Nephron progenitor cell (in vitro differentiated cells): ENCODE data around the gene NLRC3.

ENCODE experiments used
- DNase-seq: peaks from one replicate; pipeline ENCODE4 v3.0.0; 2021
- H3K27ac Mint-ChIP-seq: 2 replicates; pipeline ENCODE4 v1.8.0; 2021; ENCODE audit warnings: mild to moderate bottlenecking, moderate library complexity, mixed read lengths
- H3K27me3 Mint-ChIP-seq: 2 replicates; pipeline ENCODE4 v1.8.0; 2021; ENCODE audit warnings: mild to moderate bottlenecking, low read depth, mixed read lengths; ENCODE audit not compliant: poor library complexity
- H3K36me3 Mint-ChIP-seq: 2 replicates; pipeline ENCODE4 v1.8.0; 2021; ENCODE audit warnings: low read depth, mixed read lengths
- H3K4me1 Mint-ChIP-seq: 2 replicates; pipeline ENCODE4 v1.8.0; 2021; ENCODE audit warnings: mixed read lengths
- H3K4me3 Mint-ChIP-seq: 2 replicates; pipeline ENCODE4 v1.8.0; 2021; ENCODE audit warnings: mild to moderate bottlenecking, moderate library complexity, mixed read lengths
- H3K9me3 Mint-ChIP-seq: 2 replicates; pipeline ENCODE4 v1.8.0; 2021; ENCODE audit warnings: mild to moderate bottlenecking, moderate library complexity, mixed read lengths
- TF ChIP-seq, protein P1 (sequence below): fragments of 200-600 bp; sonication (generic); IDR thresholded peaks from 2 replicates; pipeline ENCODE4 v1.5.0; 2021; ENCODE audit warnings: antibody characterized with exemption

Gene NLRC3

GRCh38 chr16:3518292-3518985, 58.8 kb downstream of the NLRC3 start:
- TF ChIP-seq, protein P1, sequence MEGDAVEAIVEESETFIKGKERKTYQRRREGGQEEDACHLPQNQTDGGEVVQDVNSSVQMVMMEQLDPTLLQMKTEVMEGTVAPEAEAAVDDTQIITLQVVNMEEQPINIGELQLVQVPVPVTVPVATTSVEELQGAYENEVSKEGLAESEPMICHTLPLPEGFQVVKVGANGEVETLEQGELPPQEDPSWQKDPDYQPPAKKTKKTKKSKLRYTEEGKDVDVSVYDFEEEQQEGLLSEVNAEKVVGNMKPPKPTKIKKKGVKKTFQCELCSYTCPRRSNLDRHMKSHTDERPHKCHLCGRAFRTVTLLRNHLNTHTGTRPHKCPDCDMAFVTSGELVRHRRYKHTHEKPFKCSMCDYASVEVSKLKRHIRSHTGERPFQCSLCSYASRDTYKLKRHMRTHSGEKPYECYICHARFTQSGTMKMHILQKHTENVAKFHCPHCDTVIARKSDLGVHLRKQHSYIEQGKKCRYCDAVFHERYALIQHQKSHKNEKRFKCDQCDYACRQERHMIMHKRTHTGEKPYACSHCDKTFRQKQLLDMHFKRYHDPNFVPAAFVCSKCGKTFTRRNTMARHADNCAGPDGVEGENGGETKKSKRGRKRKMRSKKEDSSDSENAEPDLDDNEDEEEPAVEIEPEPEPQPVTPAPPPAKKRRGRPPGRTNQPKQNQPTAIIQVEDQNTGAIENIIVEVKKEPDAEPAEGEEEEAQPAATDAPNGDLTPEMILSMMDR: no peak
- no peak for DNase-seq
- H3K4me1 Mint-ChIP-seq: peaks cover 28% of the 10 kb centered on the region
- H3K36me3 Mint-ChIP-seq: peaks cover 78% of the 10 kb centered on the region
- peaks cover 3% of the 10 kb centered on the region for H3K27me3 Mint-ChIP-seq
- H3K9me3 Mint-ChIP-seq: no peaks in the 10 kb centered on the region
- H3K27ac Mint-ChIP-seq: no peak overlapping the region
- no peak overlapping the region for H3K4me3 Mint-ChIP-seq

GRCh38 chr16:3515897-3516296, 61.3 kb downstream of the NLRC3 start:
- no peak for DNase-seq
- Mint-ChIP-seq H3K4me1 (peaks cover 25% of the 10 kb centered on the region), H3K27me3 (peaks cover 3% of the 10 kb centered on the region), H3K9me3 (no peaks in the 10 kb centered on the region), H3K36me3 (peaks cover 79% of the 10 kb centered on the region), H3K27ac (no peak overlapping the region), H3K4me3 (no peak overlapping the region)
- TF ChIP-seq, protein P1: no peak

DNA sequence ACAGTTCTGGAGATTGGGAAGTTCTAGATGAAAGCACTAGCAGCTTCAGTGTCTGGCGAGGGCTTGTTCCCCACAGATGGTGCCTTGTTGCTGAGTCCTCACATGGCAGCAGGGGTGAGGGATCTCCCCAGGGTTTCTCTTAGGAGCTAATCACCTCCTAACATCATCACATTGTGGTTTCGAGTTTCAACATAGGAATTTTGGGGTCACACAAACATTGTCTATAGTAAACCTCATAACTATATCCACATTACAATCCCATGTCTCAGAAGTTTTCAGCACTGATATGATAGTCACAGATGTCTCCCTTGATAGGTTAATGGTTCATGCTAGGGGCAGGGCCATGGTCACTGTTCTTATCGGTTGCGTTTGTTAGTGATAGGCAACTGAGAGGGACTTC, 62.6 kb downstream of the NLRC3 start:
- Mint-ChIP-seq H3K4me3 (no peak overlapping the region), H3K4me1 (peaks cover 17% of the 10 kb centered on the region), H3K9me3 (no peaks in the 10 kb centered on the region), H3K27ac (peak overlapping the region; percentile 84), H3K27me3 (peaks cover 3% of the 10 kb centered on the region), H3K36me3 (peaks cover 78% of the 10 kb centered on the region)
- no peak for DNase-seq
- TF ChIP-seq, protein P1: no peak

- Mint-ChIP-seq H3K27me3 (peaks cover 3% of the 10 kb centered on the region), H3K36me3 (peaks cover 74% of the 10 kb centered on the region)
Measured at GRCh38 chr16:3513892-3514583, 63.2 kb downstream of the NLRC3 start.

DNA sequence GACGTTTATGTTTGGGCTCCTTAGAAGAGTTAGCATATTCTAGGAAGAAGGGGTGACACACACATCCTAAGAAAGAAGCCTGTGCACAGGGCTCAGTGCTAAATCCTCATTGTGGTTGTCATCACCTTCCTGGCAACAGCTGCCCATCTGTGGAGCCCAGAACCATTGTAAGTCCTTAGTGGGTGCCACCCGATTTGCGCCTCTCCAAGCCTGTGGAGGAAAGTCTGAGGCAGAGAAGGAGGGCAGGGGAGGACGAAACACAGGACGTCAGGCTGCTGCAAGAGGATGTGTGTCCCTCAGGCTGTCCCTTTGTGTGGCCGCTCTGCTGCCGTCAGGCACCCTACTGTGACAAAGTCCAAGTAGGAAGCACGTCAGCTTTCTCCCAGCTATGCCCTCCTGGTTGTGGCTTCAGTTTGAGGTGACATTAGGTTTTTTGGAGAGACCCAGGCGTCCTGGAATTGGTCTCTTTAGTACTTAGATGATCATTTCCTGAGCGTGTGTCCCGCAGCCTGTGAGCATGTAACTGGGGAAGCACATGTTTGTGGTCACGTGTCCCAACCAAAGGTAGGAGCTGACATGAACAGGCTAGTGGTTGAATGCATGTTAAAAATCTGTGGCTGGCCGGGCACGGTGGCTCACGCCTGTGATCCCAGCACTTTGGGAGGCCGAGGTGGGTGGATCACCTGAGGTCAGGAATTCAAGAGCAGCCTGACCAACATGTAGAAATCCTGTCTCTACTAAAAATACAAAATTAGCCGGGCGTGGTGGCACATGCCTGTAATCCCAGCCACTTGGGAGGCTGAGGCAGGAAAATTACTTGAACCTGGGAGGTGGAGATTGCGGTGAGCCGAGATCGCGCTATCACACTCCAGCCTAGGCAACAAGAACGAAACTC, 65.7 kb downstream of the NLRC3 start:
- no peak overlapping the region for H3K27ac Mint-ChIP-seq
- peaks cover 74% of the 10 kb centered on the region for H3K36me3 Mint-ChIP-seq
- H3K27me3 Mint-ChIP-seq: peaks cover 3% of the 10 kb centered on the region
- DNase-seq: no peak
- no peak overlapping the region for H3K4me3 Mint-ChIP-seq
- TF ChIP-seq, protein P1: no peak
- H3K9me3 Mint-ChIP-seq: no peaks in the 10 kb centered on the region
- H3K4me1 Mint-ChIP-seq: no peaks in the 10 kb centered on the region

More at GRCh38 chr16:3513892-3514583, 63.2 kb downstream of the NLRC3 start:
- Mint-ChIP-seq H3K27ac (peak overlapping the region; percentile 15), H3K4me1 (peaks cover 12% of the 10 kb centered on the region), H3K9me3 (no peaks in the 10 kb centered on the region), H3K4me3 (no peak overlapping the region)
- DNase-seq: no peak
- TF ChIP-seq, protein P1: no peak
